BLaER1 (cell line): ENCODE measurements around the gene CLTRN.
"Not testable (repeated sequence)": the region's sequence is repeated elsewhere in the genome, so short reads cannot be mapped to it uniquely, and the experiment has no call there.

Source experiments
- H3K27ac ChIP-seq: shearing (Covaris generic); formaldehyde crosslinking; 2 replicates; pipeline ENCODE4 v1.8.1; 2022
- H3K27me3 ChIP-seq: shearing (Covaris generic); formaldehyde crosslinking; 2 replicates; pipeline ENCODE4 v1.8.1; 2022
- H3K36me3 ChIP-seq: shearing (Covaris generic); formaldehyde crosslinking; 2 replicates; pipeline ENCODE4 v1.8.1; 2022
- H3K4me1 ChIP-seq: shearing (Covaris generic); formaldehyde crosslinking; 2 replicates; pipeline ENCODE4 v1.8.1; 2022
- H3K4me2 ChIP-seq: shearing (Covaris generic); formaldehyde crosslinking; 2 replicates; pipeline ENCODE4 v1.8.1; 2022
- H3K4me3 ChIP-seq: shearing (Covaris generic); formaldehyde crosslinking; 2 replicates; pipeline ENCODE4 v1.8.1; 2022
- H3K9ac ChIP-seq: shearing (Covaris generic); formaldehyde crosslinking; 2 replicates; pipeline ENCODE4 v1.8.1; 2022
- H3K9me3 ChIP-seq: shearing (Covaris generic); formaldehyde crosslinking; 2 replicates; pipeline ENCODE4 v1.8.1; 2022
- H4K20me1 ChIP-seq: shearing (Covaris generic); formaldehyde crosslinking; 2 replicates; pipeline ENCODE4 v1.8.1; 2022
- Cebpa-rat ChIP-seq: shearing (Covaris generic); IDR thresholded peaks from 2 replicates; pipeline ENCODE4 v1.8.1; 2022

Gene CLTRN

GRCh38 chrX:15653961-15654360 is 10.6 kb downstream of the CLTRN start:
- Histone ChIP-seq H3K36me3 (no peaks in the 10 kb centered on the region), H3K9me3 (no peaks in the 10 kb centered on the region), H3K27ac (no peak overlapping the region), H3K4me2 (no peak overlapping the region), H4K20me1 (no peaks in the 10 kb centered on the region; the same call in 1 of the 2 replicates), H3K4me3 (no peak overlapping the region), H3K9ac (no peak overlapping the region), H3K27me3 (peaks cover 90% of the 10 kb centered on the region), H3K4me1 (peaks cover 16% of the 10 kb centered on the region)
- no peak for TF ChIP-seq Cebpa-rat

- not testable (repeated sequence) for H4K20me1 ChIP-seq, H3K4me2 ChIP-seq, H3K36me3 ChIP-seq, H3K4me3 ChIP-seq, H3K27ac ChIP-seq, H3K9ac ChIP-seq, H3K9me3 ChIP-seq, H3K4me1 ChIP-seq
- H3K27me3 ChIP-seq, result peaks cover 66% of the 10 kb centered on the region
These were observed 17.1 kb downstream of the CLTRN start for GRCh38 chrX:15647510-15647909.

GRCh38 chrX:15646543-15646942 is 18.1 kb downstream of the CLTRN start:
- no peak overlapping the region for H3K4me2 ChIP-seq
- no peaks in the 10 kb centered on the region for H3K4me1 ChIP-seq

DNA sequence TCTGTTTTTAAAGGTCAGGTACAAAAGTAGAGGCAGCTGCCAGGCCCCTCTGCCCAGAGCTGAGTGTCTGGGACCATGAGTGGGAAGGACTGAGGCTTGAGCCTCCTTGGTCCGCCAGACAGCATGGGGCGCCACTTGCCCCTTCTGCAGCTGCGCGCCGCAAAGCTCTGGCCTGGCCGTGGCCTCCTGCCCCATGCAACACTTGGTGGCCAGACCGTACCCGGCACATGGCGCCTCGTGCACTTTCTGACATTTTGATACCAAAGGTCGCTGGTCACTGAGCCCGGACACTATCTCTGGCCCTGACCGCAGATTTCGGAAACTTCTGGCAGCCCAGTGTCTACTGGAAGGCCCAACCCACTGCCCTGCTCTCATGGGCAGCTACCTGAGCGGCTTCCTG is 18.6 kb downstream of the CLTRN start:
- no peaks in the 10 kb centered on the region for H3K36me3 ChIP-seq
- no peak overlapping the region for H3K27ac ChIP-seq
- no peaks in the 10 kb centered on the region for H3K4me1 ChIP-seq

More at GRCh38 chrX:15646543-15646942, 18.1 kb downstream of the CLTRN start:
- Histone ChIP-seq H3K4me3 (no peak overlapping the region), H3K27me3 (peaks cover 66% of the 10 kb centered on the region), H4K20me1 (no peaks in the 10 kb centered on the region), H3K9ac (no peak overlapping the region), H3K36me3 (no peaks in the 10 kb centered on the region), H3K27ac (no peak overlapping the region), H3K9me3 (no peaks in the 10 kb centered on the region)
- no peak for TF ChIP-seq Cebpa-rat

DNA sequence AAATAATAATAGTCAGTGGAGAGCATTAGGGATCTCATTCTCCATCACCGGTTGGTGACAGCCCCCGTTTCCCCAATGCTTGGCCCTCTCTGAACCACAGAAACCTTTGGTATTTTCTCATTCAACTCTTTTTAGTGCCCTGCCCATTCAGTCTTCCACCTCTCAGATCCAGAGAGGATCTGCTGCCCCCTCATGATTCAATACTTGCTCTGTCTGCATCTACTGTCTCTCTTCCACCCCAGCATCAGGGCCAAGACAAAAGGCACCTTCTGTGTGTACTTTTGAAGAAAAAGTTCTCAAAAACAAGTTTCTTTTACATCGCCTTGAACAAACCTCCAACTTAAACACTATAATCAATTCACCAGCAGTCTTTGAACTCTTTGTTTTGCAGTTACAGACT is 19.3 kb downstream of the CLTRN start:
- H3K4me2 ChIP-seq, result no peak overlapping the region
- H3K27me3 ChIP-seq, result peaks cover 66% of the 10 kb centered on the region
- H3K9ac ChIP-seq, result no peak overlapping the region
- no peak overlapping the region for H3K4me3 ChIP-seq
- H3K4me1 ChIP-seq, result no peaks in the 10 kb centered on the region
- no peaks in the 10 kb centered on the region for H3K36me3 ChIP-seq
- no peak for TF ChIP-seq Cebpa-rat
- H3K27ac ChIP-seq, result no peak overlapping the region
- H3K9me3 ChIP-seq, result no peaks in the 10 kb centered on the region
- no peaks in the 10 kb centered on the region for H4K20me1 ChIP-seq

More for the DNA sequence above, 18.6 kb downstream of the CLTRN start:
- no peak for TF ChIP-seq Cebpa-rat
- Histone ChIP-seq H3K4me2 (no peak overlapping the region), H3K9me3 (no peaks in the 10 kb centered on the region), H3K4me3 (no peak overlapping the region), H3K27me3 (peaks cover 66% of the 10 kb centered on the region), H4K20me1 (no peaks in the 10 kb centered on the region), H3K9ac (no peak overlapping the region)

DNA sequence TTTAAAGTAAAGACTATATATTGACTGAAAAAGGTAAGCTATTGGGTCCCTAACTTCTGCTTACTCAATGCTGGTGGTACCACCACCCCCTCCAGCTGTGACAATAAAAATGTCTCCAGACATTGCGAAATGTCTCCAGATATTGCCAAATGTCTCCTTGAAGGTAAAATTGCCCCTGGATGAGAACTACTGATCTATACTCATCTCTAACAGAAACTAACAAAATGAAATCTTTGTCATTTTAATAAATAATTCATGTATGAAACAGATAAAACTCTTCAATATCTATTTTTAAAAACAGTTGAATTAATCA is 20.1 kb downstream of the CLTRN start:
- Histone ChIP-seq H3K4me1 (no peaks in the 10 kb centered on the region), H3K4me3 (no peak overlapping the region), H3K9ac (no peak overlapping the region), H3K9me3 (no peaks in the 10 kb centered on the region), H3K27me3 (peaks cover 68% of the 10 kb centered on the region), H3K27ac (no peak overlapping the region), H3K4me2 (no peak overlapping the region), H3K36me3 (no peaks in the 10 kb centered on the region), H4K20me1 (no peaks in the 10 kb centered on the region)
- TF ChIP-seq Cebpa-rat, result no peak; the same call in 1 of the 2 replicates

DNA sequence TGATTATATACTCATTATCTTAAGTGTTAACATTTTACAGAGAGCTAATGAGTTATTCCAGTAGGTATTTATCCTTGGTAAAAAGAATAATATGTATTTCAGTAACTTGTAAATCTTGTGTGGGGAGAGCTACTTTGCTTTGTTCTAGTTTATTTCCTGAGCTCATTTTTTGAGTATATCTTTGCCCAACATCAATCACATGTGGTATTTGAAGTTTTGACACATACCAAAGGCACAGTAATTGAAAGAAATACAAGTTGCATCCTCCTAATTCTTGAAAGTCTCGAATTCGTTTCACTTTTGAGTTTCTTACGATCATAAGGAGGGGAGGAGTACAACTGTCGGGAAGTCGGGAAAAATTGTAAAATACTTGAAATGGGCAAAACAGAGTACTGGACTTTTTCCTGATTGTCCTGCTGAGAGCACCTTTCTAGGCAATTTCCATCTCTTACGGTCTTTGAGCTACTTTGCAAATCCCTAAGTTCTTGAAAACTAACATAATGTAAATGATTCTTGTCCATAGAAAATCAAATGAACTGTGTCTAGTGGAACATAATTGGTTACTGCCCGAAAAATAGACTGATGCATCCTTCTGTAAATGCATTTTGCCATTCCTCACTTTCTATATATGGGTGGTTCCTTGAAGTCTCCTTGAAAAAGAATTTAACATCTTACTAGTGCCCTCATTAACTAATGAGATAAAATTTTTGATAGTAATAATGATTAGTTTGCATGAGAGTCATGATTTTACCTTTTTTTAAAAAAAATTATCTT is 20.6 kb downstream of the CLTRN start:
- no peak for TF ChIP-seq Cebpa-rat
- Histone ChIP-seq H3K27me3 (peaks cover 70% of the 10 kb centered on the region), H3K36me3 (no peaks in the 10 kb centered on the region), H3K9me3 (no peaks in the 10 kb centered on the region), H3K4me3 (no peak overlapping the region), H3K4me1 (no peaks in the 10 kb centered on the region), H3K9ac (no peak overlapping the region), H3K4me2 (no peak overlapping the region), H4K20me1 (no peaks in the 10 kb centered on the region; the same call in 1 of the 2 replicates), H3K27ac (no peak overlapping the region)

DNA sequence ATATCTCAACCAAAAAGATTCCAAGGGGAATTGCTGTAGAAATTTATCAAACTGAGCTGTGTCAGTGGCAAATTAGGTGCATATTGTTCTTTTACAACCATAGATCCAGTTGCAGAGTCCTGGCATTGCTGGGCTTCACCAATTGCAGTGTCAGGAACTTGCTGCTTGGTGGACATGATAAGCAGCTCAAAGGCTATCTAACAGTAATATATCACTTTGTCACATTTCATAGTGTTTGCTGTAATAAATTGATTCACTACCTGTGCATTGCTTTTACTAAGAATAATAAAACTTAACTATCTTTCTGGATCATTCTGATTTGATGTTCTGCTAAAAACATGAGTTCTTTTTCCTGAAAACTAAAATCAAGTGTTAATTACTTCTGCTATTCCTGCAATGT is 33.0 kb downstream of the CLTRN start:
- no peak overlapping the region for H3K27ac ChIP-seq
- no peaks in the 10 kb centered on the region for H3K4me1 ChIP-seq
- H3K27me3 ChIP-seq, result peaks cover 76% of the 10 kb centered on the region
- no peak overlapping the region for H3K4me2 ChIP-seq
- H3K36me3 ChIP-seq, result no peaks in the 10 kb centered on the region
- H4K20me1 ChIP-seq, result peaks cover 8% of the 10 kb centered on the region; the same call in 1 of the 2 replicates
- H3K9ac ChIP-seq, result no peak overlapping the region
- 0 out of 2 replicates have a peak, but pooled peaks cover 4% of the 10 kb centered on the region for H3K9me3 ChIP-seq
- TF ChIP-seq Cebpa-rat, result no peak
- H3K4me3 ChIP-seq, result no peak overlapping the region

GRCh38 chrX:15623054-15623453 is 41.6 kb downstream of the CLTRN start:
- H3K36me3 ChIP-seq, result no peaks in the 10 kb centered on the region
- H3K4me1 ChIP-seq, result no peaks in the 10 kb centered on the region
- TF ChIP-seq Cebpa-rat, result no peak
- H3K9ac ChIP-seq, result no peak overlapping the region
- no peaks in the 10 kb centered on the region for H3K9me3 ChIP-seq
- H3K4me3 ChIP-seq, result no peak overlapping the region
- H4K20me1 ChIP-seq, result peaks cover 4% of the 10 kb centered on the region; the same call in 1 of the 2 replicates
- H3K27me3 ChIP-seq, result peaks cover 77% of the 10 kb centered on the region
- H3K27ac ChIP-seq, result no peak overlapping the region
- H3K4me2 ChIP-seq, result no peak overlapping the region

- Histone ChIP-seq H3K27ac (no peak overlapping the region), H3K4me2 (no peak overlapping the region), H3K4me3 (no peak overlapping the region), H3K9ac (no peak overlapping the region), H3K27me3 (peaks cover 89% of the 10 kb centered on the region), H3K36me3 (no peaks in the 10 kb centered on the region), H4K20me1 (no peaks in the 10 kb centered on the region), H3K4me1 (no peaks in the 10 kb centered on the region), H3K9me3 (no peaks in the 10 kb centered on the region)
- no peak for TF ChIP-seq Cebpa-rat
These were observed 45.4 kb downstream of the CLTRN start for GRCh38 chrX:15619053-15619755.
